ENCODE data around the gene C2orf81. TPM values are rescaled to one million over a fixed set of nuclear protein-coding genes. Genes with fewer than 3 reads are reported as not detected.

The C2orf81 gene
- total RNA-seq, 1 experiment from 2014 or later = 2.9 TPM

DNA sequence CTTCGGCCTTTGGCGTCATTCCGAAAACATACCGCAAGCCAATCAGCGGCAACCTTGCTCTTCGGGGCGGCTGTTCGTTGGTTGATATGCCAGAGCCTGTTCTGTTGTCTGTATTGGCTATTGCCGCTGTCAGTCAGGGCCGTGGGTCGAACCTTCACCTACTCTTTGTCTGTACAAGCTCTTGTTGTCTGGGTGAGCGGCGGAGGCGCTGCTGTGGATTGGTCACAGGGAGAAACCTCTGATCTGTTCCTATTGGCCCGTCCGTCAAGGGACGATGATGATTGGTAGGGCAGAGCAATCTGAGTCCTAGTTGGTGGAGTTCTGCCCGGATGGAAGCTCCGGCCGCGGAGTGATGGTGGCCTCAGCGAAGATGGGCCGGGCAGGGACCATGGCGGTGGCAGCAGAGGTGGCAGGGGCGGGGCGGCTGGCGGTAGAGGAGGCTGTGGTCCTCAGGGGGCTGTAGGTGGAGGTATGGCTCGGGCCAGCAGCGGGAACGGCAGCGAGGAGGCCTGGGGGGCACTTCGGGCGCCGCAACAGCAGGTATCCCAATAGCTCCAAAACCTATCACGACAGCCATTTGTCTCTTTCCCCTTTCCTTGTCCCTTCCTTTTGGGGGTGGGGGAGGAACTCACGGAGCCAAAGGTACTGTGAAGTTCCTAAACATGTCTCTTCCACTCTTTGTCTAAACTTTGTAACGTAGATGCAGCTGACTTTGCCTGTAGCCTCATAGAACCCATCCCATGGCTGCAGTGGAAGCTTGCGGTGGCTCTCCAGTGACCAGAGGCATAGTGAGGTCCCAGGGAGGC lies 36.9 kb upstream of the C2orf81 start, which contains the start of gene WBP1 (continued):
- TF ChIP-seq ETV6 (CRISPR knock-in tag; IDR thresholded peaks at IDR 0.05) = 0 out of 2 replicates have a peak, but pooled peaks have one; percentile 23
- TF ChIP-seq SMAD3 (CRISPR knock-in tag; IDR thresholded peaks at IDR 0.05; ENCODE audit: borderline replicate concordance) = no peak
- TF ChIP-seq, protein P1, sequence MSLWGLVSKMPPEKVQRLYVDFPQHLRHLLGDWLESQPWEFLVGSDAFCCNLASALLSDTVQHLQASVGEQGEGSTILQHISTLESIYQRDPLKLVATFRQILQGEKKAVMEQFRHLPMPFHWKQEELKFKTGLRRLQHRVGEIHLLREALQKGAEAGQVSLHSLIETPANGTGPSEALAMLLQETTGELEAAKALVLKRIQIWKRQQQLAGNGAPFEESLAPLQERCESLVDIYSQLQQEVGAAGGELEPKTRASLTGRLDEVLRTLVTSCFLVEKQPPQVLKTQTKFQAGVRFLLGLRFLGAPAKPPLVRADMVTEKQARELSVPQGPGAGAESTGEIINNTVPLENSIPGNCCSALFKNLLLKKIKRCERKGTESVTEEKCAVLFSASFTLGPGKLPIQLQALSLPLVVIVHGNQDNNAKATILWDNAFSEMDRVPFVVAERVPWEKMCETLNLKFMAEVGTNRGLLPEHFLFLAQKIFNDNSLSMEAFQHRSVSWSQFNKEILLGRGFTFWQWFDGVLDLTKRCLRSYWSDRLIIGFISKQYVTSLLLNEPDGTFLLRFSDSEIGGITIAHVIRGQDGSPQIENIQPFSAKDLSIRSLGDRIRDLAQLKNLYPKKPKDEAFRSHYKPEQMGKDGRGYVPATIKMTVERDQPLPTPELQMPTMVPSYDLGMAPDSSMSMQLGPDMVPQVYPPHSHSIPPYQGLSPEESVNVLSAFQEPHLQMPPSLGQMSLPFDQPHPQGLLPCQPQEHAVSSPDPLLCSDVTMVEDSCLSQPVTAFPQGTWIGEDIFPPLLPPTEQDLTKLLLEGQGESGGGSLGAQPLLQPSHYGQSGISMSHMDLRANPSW (CRISPR knock-in tag; conservative IDR thresholded peaks at IDR 0.05; ENCODE audit: low read depth) = no peak
- no peak for TF ChIP-seq NR1H2 (CRISPR knock-in tag; IDR thresholded peaks at IDR 0.05)
- no peak for TF ChIP-seq NFATC4 (CRISPR knock-in tag; IDR thresholded peaks at IDR 0.05)
- TF ChIP-seq FOXP1 (CRISPR knock-in tag; IDR thresholded peaks at IDR 0.05; ENCODE audit: borderline replicate concordance) = no peak
- no peak for TF ChIP-seq ZNF263 (CRISPR knock-in tag; IDR thresholded peaks at IDR 0.05; ENCODE audit: low read depth)
- TF ChIP-seq, protein P2, sequence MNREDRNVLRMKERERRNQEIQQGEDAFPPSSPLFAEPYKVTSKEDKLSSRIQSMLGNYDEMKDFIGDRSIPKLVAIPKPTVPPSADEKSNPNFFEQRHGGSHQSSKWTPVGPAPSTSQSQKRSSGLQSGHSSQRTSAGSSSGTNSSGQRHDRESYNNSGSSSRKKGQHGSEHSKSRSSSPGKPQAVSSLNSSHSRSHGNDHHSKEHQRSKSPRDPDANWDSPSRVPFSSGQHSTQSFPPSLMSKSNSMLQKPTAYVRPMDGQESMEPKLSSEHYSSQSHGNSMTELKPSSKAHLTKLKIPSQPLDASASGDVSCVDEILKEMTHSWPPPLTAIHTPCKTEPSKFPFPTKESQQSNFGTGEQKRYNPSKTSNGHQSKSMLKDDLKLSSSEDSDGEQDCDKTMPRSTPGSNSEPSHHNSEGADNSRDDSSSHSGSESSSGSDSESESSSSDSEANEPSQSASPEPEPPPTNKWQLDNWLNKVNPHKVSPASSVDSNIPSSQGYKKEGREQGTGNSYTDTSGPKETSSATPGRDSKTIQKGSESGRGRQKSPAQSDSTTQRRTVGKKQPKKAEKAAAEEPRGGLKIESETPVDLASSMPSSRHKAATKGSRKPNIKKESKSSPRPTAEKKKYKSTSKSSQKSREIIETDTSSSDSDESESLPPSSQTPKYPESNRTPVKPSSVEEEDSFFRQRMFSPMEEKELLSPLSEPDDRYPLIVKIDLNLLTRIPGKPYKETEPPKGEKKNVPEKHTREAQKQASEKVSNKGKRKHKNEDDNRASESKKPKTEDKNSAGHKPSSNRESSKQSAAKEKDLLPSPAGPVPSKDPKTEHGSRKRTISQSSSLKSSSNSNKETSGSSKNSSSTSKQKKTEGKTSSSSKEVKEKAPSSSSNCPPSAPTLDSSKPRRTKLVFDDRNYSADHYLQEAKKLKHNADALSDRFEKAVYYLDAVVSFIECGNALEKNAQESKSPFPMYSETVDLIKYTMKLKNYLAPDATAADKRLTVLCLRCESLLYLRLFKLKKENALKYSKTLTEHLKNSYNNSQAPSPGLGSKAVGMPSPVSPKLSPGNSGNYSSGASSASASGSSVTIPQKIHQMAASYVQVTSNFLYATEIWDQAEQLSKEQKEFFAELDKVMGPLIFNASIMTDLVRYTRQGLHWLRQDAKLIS (CRISPR knock-in tag; IDR thresholded peaks at IDR 0.05; ENCODE audit: borderline replicate concordance) = no peak
- TF ChIP-seq SP1 (CRISPR knock-in tag; conservative IDR thresholded peaks at IDR 0.05) = peak; percentile 43; the same call in 1 of the 2 replicates
- TF ChIP-seq, protein P3, sequence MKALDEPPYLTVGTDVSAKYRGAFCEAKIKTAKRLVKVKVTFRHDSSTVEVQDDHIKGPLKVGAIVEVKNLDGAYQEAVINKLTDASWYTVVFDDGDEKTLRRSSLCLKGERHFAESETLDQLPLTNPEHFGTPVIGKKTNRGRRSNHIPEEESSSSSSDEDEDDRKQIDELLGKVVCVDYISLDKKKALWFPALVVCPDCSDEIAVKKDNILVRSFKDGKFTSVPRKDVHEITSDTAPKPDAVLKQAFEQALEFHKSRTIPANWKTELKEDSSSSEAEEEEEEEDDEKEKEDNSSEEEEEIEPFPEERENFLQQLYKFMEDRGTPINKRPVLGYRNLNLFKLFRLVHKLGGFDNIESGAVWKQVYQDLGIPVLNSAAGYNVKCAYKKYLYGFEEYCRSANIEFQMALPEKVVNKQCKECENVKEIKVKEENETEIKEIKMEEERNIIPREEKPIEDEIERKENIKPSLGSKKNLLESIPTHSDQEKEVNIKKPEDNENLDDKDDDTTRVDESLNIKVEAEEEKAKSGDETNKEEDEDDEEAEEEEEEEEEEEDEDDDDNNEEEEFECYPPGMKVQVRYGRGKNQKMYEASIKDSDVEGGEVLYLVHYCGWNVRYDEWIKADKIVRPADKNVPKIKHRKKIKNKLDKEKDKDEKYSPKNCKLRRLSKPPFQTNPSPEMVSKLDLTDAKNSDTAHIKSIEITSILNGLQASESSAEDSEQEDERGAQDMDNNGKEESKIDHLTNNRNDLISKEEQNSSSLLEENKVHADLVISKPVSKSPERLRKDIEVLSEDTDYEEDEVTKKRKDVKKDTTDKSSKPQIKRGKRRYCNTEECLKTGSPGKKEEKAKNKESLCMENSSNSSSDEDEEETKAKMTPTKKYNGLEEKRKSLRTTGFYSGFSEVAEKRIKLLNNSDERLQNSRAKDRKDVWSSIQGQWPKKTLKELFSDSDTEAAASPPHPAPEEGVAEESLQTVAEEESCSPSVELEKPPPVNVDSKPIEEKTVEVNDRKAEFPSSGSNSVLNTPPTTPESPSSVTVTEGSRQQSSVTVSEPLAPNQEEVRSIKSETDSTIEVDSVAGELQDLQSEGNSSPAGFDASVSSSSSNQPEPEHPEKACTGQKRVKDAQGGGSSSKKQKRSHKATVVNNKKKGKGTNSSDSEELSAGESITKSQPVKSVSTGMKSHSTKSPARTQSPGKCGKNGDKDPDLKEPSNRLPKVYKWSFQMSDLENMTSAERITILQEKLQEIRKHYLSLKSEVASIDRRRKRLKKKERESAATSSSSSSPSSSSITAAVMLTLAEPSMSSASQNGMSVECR (CRISPR knock-in tag; IDR thresholded peaks at IDR 0.05; ENCODE audit: borderline replicate concordance) = peak; percentile 49; the same call in 1 of the 2 replicates
- no peak for TF ChIP-seq NR3C1 (CRISPR knock-in tag; conservative IDR thresholded peaks at IDR 0.05; ENCODE audit: low read depth)
- TF ChIP-seq GABPB1 (CRISPR knock-in tag; IDR thresholded peaks at IDR 0.05) = no peak
- TF ChIP-seq EMX1 (CRISPR knock-in tag; IDR thresholded peaks at IDR 0.05) = 0 out of 2 replicates have a peak, but pooled peaks have one; percentile 62
- TF ChIP-seq, protein P4, sequence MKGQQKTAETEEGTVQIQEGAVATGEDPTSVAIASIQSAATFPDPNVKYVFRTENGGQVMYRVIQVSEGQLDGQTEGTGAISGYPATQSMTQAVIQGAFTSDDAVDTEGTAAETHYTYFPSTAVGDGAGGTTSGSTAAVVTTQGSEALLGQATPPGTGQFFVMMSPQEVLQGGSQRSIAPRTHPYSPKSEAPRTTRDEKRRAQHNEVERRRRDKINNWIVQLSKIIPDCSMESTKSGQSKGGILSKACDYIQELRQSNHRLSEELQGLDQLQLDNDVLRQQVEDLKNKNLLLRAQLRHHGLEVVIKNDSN (CRISPR knock-in tag; IDR thresholded peaks at IDR 0.05) = no peak
- TF ChIP-seq, protein P5, sequence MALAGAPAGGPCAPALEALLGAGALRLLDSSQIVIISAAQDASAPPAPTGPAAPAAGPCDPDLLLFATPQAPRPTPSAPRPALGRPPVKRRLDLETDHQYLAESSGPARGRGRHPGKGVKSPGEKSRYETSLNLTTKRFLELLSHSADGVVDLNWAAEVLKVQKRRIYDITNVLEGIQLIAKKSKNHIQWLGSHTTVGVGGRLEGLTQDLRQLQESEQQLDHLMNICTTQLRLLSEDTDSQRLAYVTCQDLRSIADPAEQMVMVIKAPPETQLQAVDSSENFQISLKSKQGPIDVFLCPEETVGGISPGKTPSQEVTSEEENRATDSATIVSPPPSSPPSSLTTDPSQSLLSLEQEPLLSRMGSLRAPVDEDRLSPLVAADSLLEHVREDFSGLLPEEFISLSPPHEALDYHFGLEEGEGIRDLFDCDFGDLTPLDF (CRISPR knock-in tag; IDR thresholded peaks at IDR 0.05) = no peak
- no peak for TF ChIP-seq ZBTB21 (CRISPR knock-in tag; IDR thresholded peaks at IDR 0.05; ENCODE audit: borderline replicate concordance)
- no peak for TF ChIP-seq NR2C2 (CRISPR knock-in tag; IDR thresholded peaks at IDR 0.05)
- TF ChIP-seq CBFB (CRISPR knock-in tag; IDR thresholded peaks at IDR 0.05; ENCODE audit: low read depth) = no peak
- TF ChIP-seq, protein P6, sequence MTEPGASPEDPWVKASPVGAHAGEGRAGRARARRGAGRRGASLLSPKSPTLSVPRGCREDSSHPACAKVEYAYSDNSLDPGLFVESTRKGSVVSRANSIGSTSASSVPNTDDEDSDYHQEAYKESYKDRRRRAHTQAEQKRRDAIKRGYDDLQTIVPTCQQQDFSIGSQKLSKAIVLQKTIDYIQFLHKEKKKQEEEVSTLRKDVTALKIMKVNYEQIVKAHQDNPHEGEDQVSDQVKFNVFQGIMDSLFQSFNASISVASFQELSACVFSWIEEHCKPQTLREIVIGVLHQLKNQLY (CRISPR knock-in tag; IDR thresholded peaks at IDR 0.05) = no peak
- no peak for TF ChIP-seq IRF2 (CRISPR knock-in tag; IDR thresholded peaks at IDR 0.05; ENCODE audit: borderline replicate concordance, low read depth)
- TF ChIP-seq TCF7 (CRISPR knock-in tag; IDR thresholded peaks at IDR 0.05; ENCODE audit: low read depth) = no peak
- TF ChIP-seq, protein P7, sequence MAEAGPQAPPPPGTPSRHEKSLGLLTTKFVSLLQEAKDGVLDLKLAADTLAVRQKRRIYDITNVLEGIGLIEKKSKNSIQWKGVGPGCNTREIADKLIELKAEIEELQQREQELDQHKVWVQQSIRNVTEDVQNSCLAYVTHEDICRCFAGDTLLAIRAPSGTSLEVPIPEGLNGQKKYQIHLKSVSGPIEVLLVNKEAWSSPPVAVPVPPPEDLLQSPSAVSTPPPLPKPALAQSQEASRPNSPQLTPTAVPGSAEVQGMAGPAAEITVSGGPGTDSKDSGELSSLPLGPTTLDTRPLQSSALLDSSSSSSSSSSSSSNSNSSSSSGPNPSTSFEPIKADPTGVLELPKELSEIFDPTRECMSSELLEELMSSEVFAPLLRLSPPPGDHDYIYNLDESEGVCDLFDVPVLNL (CRISPR knock-in tag; IDR thresholded peaks at IDR 0.05; ENCODE audit: borderline replicate concordance, low read depth) = no peak

All from WTC11 (cell line).